Right lung (tissue), 5 donors: ENCODE data around the gene CD34. TPM values are rescaled to one million over a fixed set of nuclear protein-coding genes. Genes with fewer than 3 reads are reported as not detected.
"Not testable (repeated sequence)": the region's sequence is repeated elsewhere in the genome, so short reads cannot be mapped to it uniquely, and the experiment has no call there.

Experiments
- DNase-seq, 2 donors: peaks; one replicate each; pipeline ENCODE4 v3.0.0-alpha.2; 2013
- polyA plus RNA-seq, 5 donors: library from polyadenylated mRNA; unstranded; fragments of 120-200 nt; gene quantifications; one replicate each; pipeline versions ENCODE4 v1.2.1 to v1.2.3, GENCODE V29; 2013; ENCODE audit warnings: inconsistent platforms in 1 of 5, low replicate concordance in 1 of 5; ENCODE audit not compliant: insufficient read length in 5 of 5, insufficient read depth in 1 of 5

The CD34 gene
- polyA plus RNA-seq, 5 donors = 126 to 157 (median 146) TPM

DNA sequence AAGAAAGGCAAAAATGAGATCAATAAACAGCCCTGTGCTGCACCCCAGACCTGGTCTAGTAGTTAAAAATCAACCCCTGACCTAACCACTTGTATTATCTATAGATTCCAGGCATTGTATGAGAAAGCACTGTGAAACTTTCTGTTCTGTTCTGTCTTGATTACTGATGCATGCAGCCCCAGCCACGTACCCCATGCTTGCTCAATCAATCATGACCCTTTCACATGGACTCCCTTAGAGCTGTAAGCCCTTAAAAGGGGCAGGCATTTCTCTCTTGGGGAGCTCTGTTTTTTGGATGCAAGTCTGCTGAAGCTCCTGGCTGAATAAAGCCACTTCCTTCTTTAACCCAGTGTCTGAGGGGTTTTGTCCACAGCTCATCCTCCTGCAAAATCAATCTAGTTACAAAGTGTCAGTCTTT lies 24.2 kb upstream of the CD34 start:
- no peak for DNase-seq

- DNase-seq = no peak
Measured at GRCh38 chr1:207933205-207933800, 22.4 kb upstream of the CD34 start.

GRCh38 chr1:207926984-207927383 lies 16.1 kb upstream of the CD34 start:
- DNase-seq = no peak

- DNase-seq = not testable (repeated sequence)
Measured at GRCh38 chr1:207925969-207926368, 15.0 kb upstream of the CD34 start.

DNA sequence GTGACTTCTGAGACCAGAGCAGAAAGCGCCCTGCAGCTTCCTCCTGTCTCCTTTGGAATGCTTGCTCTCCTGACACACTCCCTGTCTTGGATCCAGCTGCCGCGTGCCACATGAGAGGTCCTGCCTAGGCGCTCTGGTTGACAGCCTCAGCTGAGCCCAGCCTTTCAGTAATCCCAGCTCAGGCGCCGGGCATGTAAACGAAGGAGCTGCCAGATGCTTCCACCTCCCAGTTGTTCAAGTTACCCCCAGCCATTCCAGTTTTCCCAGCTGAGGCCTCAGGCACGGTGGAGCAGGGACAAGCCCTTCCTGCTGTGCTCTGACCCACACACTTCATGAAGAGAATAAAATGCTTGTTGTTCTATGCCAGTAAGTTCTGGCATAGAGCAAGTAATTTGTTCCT lies 14.3 kb upstream of the CD34 start:
- DNase-seq = peak; percentile 79 to 82

DNA sequence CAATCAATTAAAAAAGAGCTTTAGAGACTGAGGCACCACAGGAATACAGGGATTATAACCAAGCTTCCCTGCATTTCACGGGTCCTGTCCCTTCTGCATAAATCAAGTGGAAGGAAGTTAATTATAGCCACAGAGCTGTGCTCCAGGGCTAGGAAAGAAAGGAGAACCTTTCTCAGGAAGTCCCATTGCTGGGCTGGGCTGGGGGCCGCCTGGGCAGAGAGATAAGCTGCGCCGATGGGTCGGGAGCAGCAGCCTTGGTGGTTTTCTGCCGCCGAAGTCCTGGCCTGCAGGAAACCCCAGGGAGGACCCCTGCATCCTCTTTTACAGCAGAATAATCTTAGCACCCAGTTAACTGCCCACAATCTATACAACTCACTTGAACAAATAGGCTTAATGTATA lies 12.6 kb upstream of the CD34 start:
- DNase-seq = no peak

GRCh38 chr1:207923121-207923520 lies 12.2 kb upstream of the CD34 start:
- DNase-seq = no peak

DNA sequence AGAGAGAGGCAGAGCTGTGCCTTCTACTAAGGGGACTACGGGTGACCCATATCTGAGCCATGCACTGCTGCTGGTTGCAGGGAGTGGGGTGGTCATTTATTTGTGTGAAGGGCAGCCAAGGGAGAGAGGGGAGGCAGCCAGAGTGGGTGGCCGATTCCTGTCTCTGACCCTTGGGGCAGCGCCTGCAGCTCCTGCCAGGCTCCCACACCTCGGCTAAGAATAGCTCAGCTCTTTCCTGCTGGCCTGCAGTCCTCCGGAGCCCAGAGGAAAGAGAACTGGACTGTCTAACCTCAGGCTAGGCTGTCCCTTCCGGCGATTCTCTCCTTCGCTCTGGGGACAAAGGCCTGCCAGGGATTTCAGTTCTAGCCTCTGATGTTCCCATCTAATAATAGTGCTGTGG lies 11.6 kb upstream of the CD34 start:
- no peak for DNase-seq

DNA sequence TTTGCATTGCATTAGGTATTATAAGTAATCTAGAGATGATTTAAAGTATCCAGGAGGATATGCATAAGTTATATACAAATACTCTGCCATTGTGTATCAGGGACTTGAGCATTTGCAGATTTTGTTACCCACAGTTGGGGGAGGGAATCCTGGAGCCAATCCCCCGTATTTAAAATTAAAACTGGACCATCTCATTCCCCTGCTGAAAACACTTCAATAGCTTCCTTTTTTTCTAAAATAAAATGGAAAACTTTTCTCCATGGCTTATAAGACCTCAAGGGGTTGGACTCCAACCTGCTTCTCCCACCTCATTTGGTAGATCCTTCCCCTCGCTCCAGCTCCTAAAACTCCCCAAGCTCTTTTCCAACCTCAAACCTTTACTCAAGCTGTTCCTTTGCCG lies 10.4 kb upstream of the CD34 start:
- no peak for DNase-seq

DNA sequence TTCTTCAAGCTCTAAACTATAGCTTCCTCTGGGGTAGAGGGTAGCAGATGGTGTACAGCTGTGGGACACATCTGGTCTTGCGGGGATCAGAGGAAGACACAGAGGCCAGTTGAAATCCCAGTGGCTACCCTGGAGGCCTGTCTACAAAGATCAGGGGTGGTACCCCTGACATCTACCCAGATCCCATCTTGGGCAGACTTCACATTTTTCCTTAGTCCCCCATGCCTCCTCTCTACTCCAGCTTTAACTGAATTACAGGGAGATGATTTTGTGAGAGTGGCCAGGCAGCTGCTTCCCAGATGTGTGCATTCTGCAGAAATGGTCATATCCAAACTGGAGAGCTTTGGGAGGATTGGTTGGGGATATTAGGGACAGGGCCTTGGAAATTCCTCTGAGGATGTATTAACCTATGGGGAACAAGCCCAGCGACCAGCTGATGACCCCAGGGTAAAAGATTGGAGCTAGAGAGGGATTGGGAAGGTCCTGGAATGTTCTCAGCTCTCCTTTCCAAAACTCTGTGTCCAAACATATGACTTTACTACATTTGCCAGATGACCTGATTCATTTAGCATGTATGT lies 9.6 kb upstream of the CD34 start:
- no peak for DNase-seq

DNA sequence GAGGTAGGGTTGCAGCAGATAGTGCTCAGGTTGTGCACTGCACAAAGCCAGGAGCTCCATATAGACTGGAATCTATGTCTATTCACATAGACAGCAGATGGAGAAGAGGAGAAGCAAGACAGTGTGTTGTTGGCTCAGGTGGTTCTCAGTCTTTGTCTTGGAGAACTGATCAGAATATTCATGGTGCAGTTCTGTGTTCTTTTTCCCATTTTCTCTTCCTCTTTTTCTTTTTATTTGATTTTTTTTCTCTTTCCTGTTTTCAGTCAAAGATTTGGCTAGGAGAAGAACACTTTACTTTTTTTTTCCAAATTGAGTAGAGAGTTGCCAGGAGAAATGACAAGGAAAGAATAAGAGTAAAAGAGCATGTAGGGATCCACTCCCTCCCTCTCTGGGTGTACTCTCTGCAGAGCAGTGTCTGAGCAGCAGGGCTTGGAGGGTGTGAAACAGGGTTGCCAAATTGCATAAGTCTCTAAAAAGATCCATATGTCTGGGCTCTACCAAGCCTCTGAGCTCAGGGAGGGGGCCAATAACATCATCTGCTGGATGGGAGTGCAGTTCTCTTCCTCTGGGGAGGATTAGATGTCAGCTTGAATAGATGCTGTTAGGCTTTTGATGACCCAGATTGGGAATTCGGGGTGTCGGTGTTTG lies 8.7 kb upstream of the CD34 start:
- DNase-seq = peak; percentile 81 to 84

DNA sequence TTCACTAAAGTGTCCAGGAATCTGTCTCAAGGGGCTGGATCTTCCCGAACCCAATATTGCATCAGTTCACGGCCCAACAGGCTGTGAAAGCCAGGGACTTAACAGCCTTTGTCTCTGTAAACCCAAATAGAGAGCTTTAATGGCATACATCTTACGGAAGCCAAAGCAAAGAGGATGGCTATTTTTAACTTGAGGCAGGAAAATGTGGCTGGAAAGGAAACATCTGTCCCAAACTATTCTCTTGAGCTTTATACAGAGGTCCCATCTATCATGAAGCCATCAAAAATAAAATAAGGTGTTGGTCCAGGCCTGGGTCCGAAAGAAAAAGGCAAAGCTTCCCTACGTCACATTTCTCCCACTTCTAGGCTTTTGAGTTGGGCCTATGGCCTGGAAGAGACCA lies 7.7 kb upstream of the CD34 start:
- DNase-seq = no peak

GRCh38 chr1:207918011-207918410 lies 7.1 kb upstream of the CD34 start:
- DNase-seq = no peak

GRCh38 chr1:207917080-207917479 lies 6.2 kb upstream of the CD34 start:
- DNase-seq = no peak

GRCh38 chr1:207913951-207914350 lies 3.0 kb upstream of the CD34 start:
- no peak for DNase-seq

DNA sequence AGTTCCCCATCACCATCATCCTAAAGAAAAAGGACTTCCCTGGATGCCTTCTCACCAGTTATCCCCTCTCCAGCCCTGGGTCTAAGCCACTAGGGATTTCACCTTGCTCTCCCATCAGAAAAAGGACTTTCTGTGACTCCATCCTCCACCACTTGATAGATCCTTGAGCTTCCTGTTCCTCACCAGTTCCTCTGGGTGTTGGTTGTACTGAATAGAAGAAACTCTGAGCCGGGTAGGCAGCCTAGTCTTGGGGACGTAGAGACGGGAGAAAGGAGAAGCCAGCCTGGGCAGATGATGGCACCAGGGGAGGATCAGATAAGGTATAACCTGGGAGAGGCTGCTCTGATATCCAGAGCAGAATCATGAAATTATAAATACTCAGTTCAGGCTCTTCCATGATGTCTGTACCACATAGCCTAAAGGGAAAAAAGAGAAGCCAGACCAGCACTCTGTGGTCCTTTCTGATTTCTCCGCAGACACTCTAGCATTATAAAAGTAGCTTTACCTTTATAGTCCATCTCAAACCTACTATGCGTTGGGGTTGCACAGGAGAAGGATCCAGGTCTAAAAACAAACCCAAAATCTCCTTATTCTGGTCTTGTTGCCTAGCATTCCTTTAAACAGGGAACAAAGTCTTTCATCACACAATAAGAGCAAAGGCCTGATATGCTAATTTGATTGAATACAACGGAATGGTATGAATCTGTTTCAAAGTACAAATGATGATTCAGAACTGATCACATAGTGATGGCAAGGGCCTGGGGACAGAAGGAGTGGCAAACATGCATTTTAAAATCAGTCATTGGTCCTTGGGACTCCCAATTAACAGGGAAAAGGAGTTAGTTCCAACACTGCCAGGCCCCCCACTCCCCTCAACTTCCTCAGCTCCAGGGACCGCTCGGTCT lies 1.2 kb upstream of the CD34 start:
- DNase-seq = no peak

DNA sequence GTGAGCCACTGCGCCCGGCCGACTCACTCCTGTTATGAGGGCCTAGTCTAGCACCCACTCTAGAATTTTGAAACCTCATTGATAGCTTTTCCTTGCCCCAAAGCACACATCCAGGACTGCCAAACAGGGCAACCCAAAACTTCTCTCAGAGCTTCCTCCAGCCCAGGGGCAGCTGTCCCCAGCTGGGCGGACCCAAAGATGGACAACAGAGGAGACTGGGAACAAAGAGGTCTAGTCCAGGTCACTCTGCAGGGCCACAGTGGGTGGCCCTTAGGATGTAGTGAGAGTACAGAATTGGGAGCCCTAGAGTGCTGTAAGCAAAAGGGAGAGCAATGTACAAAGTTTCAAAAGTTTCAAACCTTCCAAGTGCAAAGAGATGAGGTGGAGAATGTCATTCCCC lies 1.2 kb downstream of the CD34 start:
- no peak for DNase-seq

DNA sequence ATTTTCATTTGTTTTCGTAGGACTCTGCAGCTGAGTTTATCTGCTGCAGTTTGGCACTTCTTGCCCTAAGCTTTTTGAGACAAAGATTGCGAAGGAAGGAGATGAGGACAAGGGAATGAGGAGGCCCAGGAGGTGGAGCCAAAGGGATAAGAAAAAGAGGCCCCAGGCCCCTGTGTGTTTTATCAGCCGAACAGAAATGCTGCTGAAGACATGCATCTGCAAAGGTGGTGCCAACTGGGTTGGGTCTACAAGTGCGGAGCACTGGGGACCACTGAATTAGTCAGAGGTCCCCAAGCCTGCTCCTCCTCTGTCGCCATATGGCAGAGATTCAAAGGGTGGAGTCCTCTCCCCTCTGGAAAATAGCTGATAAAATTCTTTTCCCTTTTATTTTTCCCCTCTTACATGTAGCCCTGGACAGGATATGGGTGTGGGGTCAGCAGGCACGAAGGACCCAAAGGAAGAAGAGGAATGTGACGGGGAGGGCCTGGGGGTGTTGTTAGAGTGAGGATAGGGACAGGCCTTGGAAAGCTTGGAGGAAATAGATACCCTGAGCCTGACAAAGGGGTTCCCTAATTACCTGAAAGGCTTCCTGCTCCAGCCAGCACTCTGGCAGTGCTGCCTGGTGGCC lies 2.7 kb downstream of the CD34 start:
- no peak for DNase-seq

GRCh38 chr1:207904391-207904790 lies 6.5 kb downstream of the CD34 start:
- DNase-seq = no peak

DNA sequence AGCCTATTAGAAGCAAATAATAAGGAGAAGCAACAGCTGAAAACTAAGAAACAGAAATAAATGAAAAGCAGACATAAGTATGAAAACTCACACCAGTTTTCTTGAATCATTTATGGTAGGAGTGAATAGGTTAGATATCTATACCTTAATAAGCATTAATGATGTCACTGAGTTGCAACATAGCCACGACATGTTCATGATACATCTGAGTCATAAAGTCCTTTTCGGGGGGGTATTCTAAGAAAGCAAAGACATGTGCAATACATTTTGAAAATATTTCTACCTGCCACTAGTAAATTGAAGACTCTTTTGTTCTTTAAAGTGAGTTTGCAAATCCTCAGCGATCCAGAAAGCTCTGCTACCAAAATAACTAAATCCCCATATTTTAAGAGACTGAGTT lies 7.2 kb downstream of the CD34 start:
- no peak for DNase-seq

DNA sequence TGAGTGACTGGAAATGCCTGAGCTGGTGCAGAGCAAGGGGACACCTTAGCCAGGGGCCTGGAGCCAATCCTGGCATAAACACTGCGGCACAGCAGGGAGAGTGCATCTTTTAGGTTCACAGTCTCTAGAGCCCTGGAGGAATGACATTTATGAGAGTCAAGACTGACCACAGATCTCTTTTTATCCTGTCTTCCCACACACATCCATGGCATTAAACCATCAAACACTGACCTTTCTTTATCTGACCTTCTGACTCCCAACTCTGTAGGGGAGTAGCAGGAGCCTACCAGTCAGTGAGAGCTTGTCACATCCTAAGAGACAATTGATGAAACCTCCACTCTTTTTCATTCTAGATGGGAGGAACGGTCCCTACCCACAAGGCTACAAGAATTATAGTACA lies 7.9 kb downstream of the CD34 start:
- no peak for DNase-seq

DNA sequence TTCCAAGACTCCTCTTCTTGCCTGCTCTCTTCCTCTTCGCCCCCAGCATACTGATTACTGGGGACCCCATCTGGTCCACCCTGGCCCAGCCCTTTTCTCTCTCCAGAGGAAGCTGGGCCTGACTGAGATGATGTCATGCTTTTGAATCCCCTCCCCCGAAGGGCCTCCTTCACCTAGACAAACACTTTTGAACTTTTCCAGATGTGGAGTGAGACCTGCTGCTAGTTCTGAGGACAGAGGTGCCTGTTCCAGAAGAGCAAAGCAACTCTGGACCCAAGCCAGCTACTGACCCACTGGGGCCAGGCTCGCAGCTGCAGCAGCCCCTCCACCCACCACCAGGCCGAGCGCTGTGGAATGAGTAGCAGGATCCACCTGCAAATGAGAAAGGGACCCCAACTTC lies 8.4 kb downstream of the CD34 start:
- no peak for DNase-seq
